Measurements from ENCODE around the gene OAS1.
"Not testable (repeated sequence)": the region's sequence is repeated elsewhere in the genome, so short reads cannot be mapped to it uniquely, and the experiment has no call there.

Gene OAS1

GRCh38 chr12:112900298-112901145, 6.2 kb upstream of the OAS1 start:
- DNase-seq (ENCODE audit: low read depth in 2 of 2): peak in 1 of 2 donors; percentile 10

- no peak for DNase-seq (ENCODE audit: low read depth in 2 of 2)
These were observed 5.5 kb upstream of the OAS1 start for GRCh38 chr12:112901271-112901670.

- DNase-seq (ENCODE audit: low read depth in 2 of 2): no peak
These were observed 2.2 kb upstream of the OAS1 start for GRCh38 chr12:112904571-112904970.

DNA sequence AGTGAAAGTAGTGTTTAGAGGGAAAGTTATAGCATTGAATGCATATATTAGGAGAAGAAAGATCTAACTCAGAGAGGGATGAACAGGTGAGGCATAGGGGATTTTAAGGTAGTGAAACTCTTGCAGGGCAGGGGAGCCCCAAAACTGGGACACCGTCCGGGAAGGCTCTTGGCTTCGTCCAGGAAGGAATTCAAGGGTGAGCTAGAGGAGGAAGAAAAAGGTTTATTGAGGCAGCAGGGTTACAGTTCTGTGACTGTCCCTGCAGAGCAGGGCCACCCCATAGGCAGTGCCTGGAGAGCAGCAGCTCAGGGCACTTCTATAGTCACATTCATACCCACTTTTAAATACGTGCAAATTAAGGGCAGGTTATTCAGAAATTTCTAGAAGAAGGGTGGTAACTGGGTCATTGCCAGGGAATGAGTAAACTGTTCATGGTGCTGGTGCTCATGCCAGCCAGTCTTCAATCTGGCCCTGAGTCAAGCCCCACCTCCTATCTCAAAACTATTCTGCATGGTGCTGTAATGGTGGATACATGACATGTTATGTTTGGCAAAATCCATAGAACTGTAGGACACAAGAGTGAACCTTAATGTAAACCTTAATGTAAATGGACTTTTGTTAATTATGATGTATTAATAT, 1.2 kb upstream of the OAS1 start:
- no peak for DNase-seq (ENCODE audit: low read depth in 2 of 2)

GRCh38 chr12:112907415-112908157, 824 bp downstream of the OAS1 start:
- DNase-seq (ENCODE audit: low read depth in 2 of 2): no peak

GRCh38 chr12:112908548-112908947, 1.8 kb downstream of the OAS1 start:
- no peak for DNase-seq (ENCODE audit: low read depth in 2 of 2)

DNA sequence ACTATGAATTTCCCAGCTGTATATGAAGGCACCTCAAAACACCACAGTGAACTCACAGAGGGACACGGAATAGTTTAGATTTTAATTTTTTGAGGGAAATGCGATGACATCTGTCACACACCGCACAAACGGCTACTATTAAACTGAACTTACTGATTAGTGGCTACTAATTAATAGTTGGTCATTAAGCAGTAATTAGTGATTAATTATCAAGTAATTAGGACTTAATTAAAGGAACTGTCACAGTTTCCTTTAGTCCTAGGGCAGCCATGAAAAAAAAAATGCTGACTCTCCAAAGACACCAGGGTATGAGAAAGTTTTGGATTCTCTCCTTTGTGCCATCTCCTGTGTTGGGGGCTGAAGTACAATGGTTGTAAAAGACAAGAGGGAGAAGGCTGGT, 2.9 kb downstream of the OAS1 start:
- no peak for DNase-seq (ENCODE audit: low read depth in 2 of 2)

DNA sequence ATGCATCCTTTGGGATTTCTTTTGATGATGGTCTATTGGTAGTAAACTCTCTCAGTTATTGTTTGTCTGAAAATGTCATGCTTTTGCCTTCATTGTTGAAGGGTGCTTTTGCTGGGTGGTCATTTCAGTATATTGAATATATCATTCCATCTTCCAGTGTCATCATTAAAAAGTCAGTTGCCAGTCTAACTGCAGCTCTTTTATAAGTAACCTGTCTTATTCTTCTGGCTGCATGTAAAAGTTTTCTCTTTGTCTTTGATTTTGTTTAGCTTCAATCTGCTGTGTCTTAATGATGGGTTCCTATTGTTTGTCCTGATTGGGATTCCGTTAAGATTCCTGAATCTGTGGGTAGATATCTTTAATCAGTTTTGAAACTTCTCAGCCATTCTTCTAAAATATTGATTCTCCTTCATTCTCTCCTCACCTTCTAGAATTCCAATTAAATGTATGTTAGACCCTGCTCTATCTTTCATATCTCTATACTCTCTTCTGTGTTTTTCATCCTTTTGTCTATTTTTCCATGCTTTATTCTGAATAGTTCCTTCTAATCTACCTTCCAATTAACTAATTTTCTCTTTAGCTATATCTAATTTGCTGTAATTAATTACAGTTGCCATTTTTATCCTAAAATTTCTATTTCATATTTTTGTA, 6.4 kb downstream of the OAS1 start:
- DNase-seq (ENCODE audit: low read depth in 2 of 2): no peak

- DNase-seq (ENCODE audit: low read depth in 2 of 2): not testable (repeated sequence)
These were observed 7.1 kb downstream of the OAS1 start for GRCh38 chr12:112913888-112914287.

DNA sequence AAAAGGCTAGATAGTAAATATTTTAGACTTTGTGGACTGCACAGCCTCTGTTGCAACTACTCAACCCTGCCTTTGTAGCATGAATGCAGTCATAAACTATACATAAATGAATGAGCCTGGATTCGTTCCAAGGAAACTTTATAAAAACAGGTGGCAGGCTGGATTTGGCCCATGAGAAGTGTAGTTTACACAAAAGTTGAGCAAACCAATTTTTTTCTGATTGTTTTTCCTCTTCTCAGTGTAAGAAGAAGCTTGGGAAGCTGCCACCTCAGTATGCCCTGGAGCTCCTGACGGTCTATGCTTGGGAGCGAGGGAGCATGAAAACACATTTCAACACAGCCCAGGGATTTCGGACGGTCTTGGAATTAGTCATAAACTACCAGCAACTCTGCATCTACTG, 9.5 kb downstream of the OAS1 start:
- no peak for DNase-seq (ENCODE audit: low read depth in 2 of 2)

DNA sequence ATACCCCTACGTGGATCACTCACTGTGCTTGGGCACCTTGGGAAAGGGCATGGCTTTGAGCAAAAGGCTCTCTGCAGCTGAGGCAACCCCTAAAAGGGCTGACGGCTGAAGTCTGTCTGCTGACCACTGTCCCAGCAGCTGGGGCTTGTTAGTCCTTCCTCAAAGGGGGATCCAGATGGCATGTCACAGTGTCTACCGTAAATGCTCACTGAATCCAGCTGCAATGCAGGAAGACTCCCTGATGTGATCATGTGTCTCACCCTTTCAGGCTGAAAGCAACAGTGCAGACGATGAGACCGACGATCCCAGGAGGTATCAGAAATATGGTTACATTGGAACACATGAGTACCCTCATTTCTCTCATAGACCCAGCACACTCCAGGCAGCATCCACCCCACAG, 12.4 kb downstream of the OAS1 start:
- no peak for DNase-seq (ENCODE audit: low read depth in 2 of 2)

GRCh38 chr12:112924986-112925385, 18.2 kb downstream of the OAS1 start:
- DNase-seq (ENCODE audit: low read depth in 2 of 2): no peak

DNA sequence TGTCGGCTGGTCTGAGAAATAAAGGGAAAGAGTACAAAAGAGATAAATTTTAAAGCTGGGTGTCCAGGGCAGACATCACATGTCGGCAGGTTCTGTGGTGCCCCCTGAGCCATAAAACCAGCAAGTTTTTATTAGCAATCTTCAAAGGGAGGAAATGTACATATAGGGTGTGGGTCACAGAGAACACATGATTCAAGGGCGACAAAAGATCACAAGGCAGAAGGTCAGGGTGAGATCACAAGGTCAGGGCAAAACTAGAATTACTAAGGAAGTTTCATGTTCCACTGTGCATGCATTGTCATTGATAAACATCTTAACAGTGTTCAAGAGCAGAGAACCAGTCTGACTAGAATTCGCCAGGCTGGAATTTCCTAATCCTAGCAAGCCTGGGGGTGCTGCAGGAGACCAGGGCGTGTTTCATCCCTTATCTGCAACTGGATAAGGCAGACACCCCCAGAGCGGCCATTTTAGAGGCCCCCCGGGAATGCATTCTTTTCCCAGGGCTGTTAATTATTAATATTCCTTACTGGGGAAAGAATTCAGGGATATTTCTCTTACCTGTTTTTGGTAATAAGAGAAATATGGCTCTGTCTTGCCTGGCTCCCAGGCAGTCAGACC, 19.8 kb downstream of the OAS1 start:
- not testable (repeated sequence) for DNase-seq (ENCODE audit: low read depth in 2 of 2)

GRCh38 chr12:112927475-112927874, 20.7 kb downstream of the OAS1 start:
- no peak for DNase-seq (ENCODE audit: low read depth in 2 of 2)

DNA sequence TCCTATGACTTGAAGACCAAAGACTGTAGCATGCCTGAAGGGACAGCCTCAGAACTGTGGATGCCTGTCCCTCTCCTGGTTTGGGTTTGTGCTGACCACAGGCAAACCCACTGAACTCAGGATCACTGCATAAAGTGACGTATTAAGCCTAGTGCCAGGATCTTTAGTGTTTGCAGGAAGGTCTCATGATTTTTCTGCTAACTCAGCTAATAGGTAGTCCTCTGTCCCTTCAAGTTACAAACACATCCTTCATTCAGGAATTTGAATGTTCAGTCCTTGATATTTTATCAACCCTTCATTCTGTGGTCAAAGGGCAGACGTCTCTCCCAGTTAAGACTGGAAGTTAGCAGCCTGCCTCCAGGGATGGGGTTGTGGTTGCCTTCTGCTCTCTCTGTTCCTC, 21.2 kb downstream of the OAS1 start:
- no peak for DNase-seq (ENCODE audit: low read depth in 2 of 2)

- no peak for DNase-seq (ENCODE audit: low read depth in 2 of 2)
These were observed 22.2 kb downstream of the OAS1 start for GRCh38 chr12:112928978-112929377.

GRCh38 chr12:112929715-112930114, 23.0 kb downstream of the OAS1 start:
- no peak for DNase-seq (ENCODE audit: low read depth in 2 of 2)

DNA sequence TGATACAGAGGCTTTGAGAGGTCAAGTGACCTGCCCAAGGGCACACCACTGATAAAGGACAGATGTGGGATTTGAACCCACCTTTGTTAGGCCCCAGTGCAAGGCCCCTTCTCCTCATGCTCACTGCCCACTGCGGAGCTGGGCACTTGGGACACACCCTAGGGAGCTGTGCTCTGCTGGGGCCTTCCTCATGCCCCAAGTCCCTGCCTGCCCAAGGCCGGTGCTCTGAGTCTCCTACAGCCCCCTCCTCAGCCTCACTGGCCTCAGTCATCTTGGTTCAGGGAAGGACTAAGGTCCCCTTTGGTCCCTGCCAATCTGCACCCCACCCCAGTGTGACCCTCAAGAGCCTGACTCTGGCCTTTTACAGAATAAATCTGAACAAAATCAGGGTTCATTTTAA, 23.6 kb downstream of the OAS1 start:
- DNase-seq (ENCODE audit: low read depth in 2 of 2): no peak

GRCh38 chr12:112932485-112933128, 25.8 kb downstream of the OAS1 start:
- no peak for DNase-seq (ENCODE audit: low read depth in 2 of 2)

DNA sequence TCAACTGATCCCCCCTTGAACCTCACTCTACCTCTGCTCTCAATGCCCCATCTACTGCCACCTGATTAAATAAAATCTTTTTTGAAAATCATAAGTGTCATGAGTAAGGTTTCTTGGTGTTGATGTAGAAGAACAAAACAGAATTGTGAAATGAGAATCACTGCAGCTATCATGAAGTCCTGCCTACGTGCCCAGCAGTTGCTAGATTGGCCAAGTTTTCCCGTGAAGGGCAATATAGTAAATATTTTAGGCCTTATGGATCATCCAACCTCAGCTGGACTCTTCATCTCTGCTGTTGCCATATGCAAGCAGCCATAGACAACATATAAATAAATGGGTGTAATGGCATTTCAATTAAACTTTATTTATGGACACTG, 26.4 kb downstream of the OAS1 start:
- no peak for DNase-seq (ENCODE audit: low read depth in 2 of 2)

DNA sequence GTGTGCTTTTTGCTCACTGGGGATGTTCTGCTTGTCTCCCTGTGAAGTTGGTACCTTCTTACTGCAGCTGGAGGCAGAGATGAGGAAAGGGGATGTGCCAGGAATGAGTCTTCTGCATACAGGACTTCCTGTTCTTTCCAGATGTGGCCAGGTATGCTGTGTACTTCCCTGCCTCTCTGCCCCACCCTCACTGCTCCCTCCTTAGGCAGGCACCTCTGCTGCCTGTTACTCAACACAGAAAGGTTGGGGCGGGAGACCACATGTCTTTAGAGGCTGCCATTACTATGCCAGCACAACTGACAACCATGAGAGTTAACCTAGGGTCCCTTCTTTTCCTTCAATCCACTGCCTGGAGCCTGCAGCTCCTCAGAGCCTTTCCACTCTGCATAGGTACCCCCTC, 29.5 kb downstream of the OAS1 start:
- DNase-seq (ENCODE audit: low read depth in 2 of 2): no peak
